H1 (cell line): Measurements from ENCODE around the gene PRR23E.

Experiments
- EGR1 ChIP-seq: IDR thresholded peaks from 2 replicates; pipeline ENCODE4 v1.6.1; 2011; ENCODE audit warnings: low read depth, low read length, borderline replicate concordance
- EP300 ChIP-seq, 2 experiments: IDR thresholded peaks; 1 replicate in 1 of 2; 2 replicates in 1 of 2; pipeline ENCODE4 v1.6.1; 2011 to 2012; ENCODE audit warnings: low read depth in 2 of 2, low read length in 2 of 2, mild to moderate bottlenecking in 2 of 2, borderline replicate concordance in 1 of 2, inconsistent platforms in 1 of 2, moderate library complexity in 1 of 2
- JUN ChIP-seq: IDR thresholded peaks from 2 replicates; pipeline ENCODE4 v1.6.1; 2011; ENCODE audit warnings: low read depth, mild to moderate bottlenecking, improper control_type of control experiment, low read length
- POLR2A ChIP-seq, 2 experiments: IDR thresholded peaks; 1 replicate in 1 of 2; 2 replicates in 1 of 2; pipeline ENCODE4 v1.6.1; 2011; ENCODE audit warnings: low read depth in 2 of 2, low read length in 2 of 2, mild to moderate bottlenecking in 2 of 2; ENCODE audit errors: control extremely low read depth in 1 of 2
- RBBP5 ChIP-seq: IDR thresholded peaks from 2 replicates; pipeline ENCODE4 v1.7.1; 2012; ENCODE audit warnings: low read depth, mild to moderate bottlenecking, inconsistent platforms, low read length, moderate library complexity, borderline replicate concordance
- RFX5 ChIP-seq: IDR thresholded peaks from 2 replicates; pipeline ENCODE4 v1.6.1; 2011; ENCODE audit warnings: low read depth, low read length, improper control_type of control experiment, borderline replicate concordance
- TAF1 ChIP-seq: IDR thresholded peaks from 2 replicates; pipeline ENCODE4 v1.6.1; 2011; ENCODE audit warnings: mild to moderate bottlenecking, low read depth, low read length
- TAF7 ChIP-seq: optimal IDR thresholded peaks from 2 replicates; pipeline ENCODE3; 2011; ENCODE audit warnings: low read depth, mild to moderate bottlenecking, inconsistent platforms, low read length, moderate library complexity, borderline replicate concordance
- TBP ChIP-seq: IDR thresholded peaks from 2 replicates; pipeline ENCODE4 v1.6.1; 2011; ENCODE audit warnings: low read depth, low read length, improper control_type of control experiment
- TCF12 ChIP-seq: IDR thresholded peaks from 2 replicates; pipeline ENCODE4 v1.6.1; 2011; ENCODE audit warnings: low read depth, mild to moderate bottlenecking, low read length
- YY1 ChIP-seq: IDR thresholded peaks from 2 replicates; pipeline ENCODE4 v1.6.1; 2011; ENCODE audit warnings: low read depth, mild to moderate bottlenecking, low read length
- ZNF274 ChIP-seq: IDR thresholded peaks from 2 replicates; pipeline ENCODE4 v1.7.0; 2012; ENCODE audit warnings: low read length, borderline replicate concordance; ENCODE audit errors: extremely low read depth
- TF ChIP-seq, protein P1 (sequence below), 3 experiments: IDR thresholded peaks; 1 replicate in 2 of 3; 2 replicates in 1 of 3; pipeline versions ENCODE4 v1.5.1 to v1.6.1; 2011; ENCODE audit warnings: low read length in 3 of 3, mild to moderate bottlenecking in 3 of 3, inconsistent platforms in 2 of 3, low read depth in 1 of 3, moderate library complexity in 1 of 3; ENCODE audit not compliant: insufficient read depth in 1 of 3; ENCODE audit errors: control extremely low read depth in 1 of 3
- TF ChIP-seq, protein P2 (sequence below): IDR thresholded peaks from 2 replicates; pipeline ENCODE4 v1.6.1; 2012; ENCODE audit warnings: inconsistent platforms

DNA sequence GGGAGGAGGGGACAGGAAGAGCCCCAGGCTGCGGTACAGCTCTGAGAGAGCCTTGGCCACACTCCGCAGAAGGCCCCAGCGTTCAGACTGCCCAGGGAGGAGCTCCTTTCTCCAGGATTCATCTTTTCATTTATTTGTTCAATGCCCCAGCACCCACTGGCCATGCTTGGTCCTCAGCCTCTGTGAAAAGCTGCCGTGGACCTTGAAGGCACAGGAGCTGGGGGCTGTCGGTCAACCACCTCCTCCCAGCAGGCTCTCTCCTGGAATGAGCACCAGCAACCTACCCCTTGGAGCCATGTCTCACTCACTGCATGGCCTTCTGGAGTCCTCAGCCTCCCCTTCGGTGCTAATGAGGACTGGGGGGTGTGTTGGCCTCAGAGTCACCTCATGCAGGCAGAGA lies 21.6 kb upstream of the PRR23E start:
- TF ChIP-seq ZNF274 (no peak), EGR1 (no peak), TAF1 (no peak), JUN (no peak), TAF7 (no peak), RFX5 (no peak), RBBP5 (no peak), TBP (no peak), POLR2A (IDR thresholded peaks at IDR 0.05; ENCODE audit: control extremely low read depth in 1 of 2, low read depth in 2 of 2, low read length in 2 of 2) (no peak), TCF12 (no peak), EP300 (IDR thresholded peaks at IDR 0.05; ENCODE audit: borderline replicate concordance in 1 of 2, low read depth in 2 of 2, low read length in 2 of 2) (no peak), YY1 (no peak)
- TF ChIP-seq, protein P1, sequence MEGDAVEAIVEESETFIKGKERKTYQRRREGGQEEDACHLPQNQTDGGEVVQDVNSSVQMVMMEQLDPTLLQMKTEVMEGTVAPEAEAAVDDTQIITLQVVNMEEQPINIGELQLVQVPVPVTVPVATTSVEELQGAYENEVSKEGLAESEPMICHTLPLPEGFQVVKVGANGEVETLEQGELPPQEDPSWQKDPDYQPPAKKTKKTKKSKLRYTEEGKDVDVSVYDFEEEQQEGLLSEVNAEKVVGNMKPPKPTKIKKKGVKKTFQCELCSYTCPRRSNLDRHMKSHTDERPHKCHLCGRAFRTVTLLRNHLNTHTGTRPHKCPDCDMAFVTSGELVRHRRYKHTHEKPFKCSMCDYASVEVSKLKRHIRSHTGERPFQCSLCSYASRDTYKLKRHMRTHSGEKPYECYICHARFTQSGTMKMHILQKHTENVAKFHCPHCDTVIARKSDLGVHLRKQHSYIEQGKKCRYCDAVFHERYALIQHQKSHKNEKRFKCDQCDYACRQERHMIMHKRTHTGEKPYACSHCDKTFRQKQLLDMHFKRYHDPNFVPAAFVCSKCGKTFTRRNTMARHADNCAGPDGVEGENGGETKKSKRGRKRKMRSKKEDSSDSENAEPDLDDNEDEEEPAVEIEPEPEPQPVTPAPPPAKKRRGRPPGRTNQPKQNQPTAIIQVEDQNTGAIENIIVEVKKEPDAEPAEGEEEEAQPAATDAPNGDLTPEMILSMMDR (IDR thresholded peaks at IDR 0.05; ENCODE audit: control extremely low read depth in 1 of 3, insufficient read depth in 1 of 3, low read depth in 1 of 3, low read length in 3 of 3), result no peak
- TF ChIP-seq, protein P2, sequence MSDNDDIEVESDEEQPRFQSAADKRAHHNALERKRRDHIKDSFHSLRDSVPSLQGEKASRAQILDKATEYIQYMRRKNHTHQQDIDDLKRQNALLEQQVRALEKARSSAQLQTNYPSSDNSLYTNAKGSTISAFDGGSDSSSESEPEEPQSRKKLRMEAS, result no peak
